ENCODE measurements around the gene UTS2.

DNA sequence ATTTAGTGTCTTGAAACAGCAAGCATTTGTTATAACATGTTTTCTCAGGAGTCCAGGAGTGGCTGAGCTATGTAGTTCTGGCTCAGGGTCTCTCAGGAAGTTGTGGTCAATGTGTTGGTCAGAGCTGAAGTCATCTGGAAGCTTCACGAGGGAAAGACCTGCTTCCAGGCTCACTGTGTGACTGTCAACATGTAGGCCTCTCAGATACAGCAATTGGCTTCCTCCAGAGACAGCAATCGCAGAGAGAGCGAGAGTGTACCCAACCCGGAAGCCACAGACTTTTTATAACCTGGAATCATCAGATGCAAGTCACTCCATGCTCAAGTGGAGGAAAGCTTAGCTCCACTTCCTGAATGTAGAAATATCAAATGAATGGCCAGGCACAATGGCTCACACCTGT is 46.9 kb upstream of the UTS2 start:
- TF ChIP-seq, protein P1, sequence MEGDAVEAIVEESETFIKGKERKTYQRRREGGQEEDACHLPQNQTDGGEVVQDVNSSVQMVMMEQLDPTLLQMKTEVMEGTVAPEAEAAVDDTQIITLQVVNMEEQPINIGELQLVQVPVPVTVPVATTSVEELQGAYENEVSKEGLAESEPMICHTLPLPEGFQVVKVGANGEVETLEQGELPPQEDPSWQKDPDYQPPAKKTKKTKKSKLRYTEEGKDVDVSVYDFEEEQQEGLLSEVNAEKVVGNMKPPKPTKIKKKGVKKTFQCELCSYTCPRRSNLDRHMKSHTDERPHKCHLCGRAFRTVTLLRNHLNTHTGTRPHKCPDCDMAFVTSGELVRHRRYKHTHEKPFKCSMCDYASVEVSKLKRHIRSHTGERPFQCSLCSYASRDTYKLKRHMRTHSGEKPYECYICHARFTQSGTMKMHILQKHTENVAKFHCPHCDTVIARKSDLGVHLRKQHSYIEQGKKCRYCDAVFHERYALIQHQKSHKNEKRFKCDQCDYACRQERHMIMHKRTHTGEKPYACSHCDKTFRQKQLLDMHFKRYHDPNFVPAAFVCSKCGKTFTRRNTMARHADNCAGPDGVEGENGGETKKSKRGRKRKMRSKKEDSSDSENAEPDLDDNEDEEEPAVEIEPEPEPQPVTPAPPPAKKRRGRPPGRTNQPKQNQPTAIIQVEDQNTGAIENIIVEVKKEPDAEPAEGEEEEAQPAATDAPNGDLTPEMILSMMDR (IDR thresholded peaks at IDR 0.05) = no peak
- no peak for TF ChIP-seq POLR2AphosphoS5 (IDR thresholded peaks at IDR 0.05)

Measured in esophagus muscularis mucosa (tissue), 3 donors.